Thyroid gland (tissue), 4 donors: ENCODE data around the gene TNFRSF25.

ENCODE experiments used
- CTCF ChIP-seq, 6 experiments: fragments of 200-600 bp in 3 of 6; fragments of 450-650 bp in 3 of 6; sonication (generic) in 3 of 6; IDR thresholded peaks; one replicate each; pipeline ENCODE4 v1.5.1; 2016 to 2019; ENCODE audit warnings: antibody characterized with exemption in 6 of 6, mild to moderate bottlenecking in 2 of 6, inconsistent platforms in 1 of 6, moderate library complexity in 1 of 6
- POLR2A ChIP-seq, 2 donors: fragments of 450-650 bp; IDR thresholded peaks; one replicate each; pipeline ENCODE4 v1.6.1; 2017; ENCODE audit warnings: antibody characterized with exemption in 2 of 2, mild to moderate bottlenecking in 2 of 2, moderate library complexity in 1 of 2

DNA sequence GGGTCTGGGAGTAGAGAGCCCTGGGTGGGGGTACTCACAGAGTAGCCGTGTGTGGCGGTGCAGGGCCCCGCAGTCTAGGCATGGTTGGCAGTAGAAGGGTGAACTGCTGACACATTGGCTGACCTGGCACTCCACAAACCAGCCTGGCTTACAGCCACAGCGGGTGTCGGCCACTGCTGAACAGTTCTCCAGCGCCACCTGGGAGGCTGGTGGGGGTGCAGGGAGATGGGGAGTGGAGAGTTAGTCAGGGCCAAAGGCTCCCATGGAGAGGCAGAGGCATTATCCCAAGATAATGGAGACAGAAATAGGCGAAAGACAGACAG, 1.5 kb downstream of the TNFRSF25 start:
- TF ChIP-seq CTCF (IDR thresholded peaks at IDR 0.05) (no peak), POLR2A (IDR thresholded peaks at IDR 0.05) (no peak)
